OCI-LY1 (cell line): Measurements from ENCODE around the gene SPATA46.

ENCODE experiments used
- H2AFZ ChIP-seq: fragments of 200-600 bp; sonication (generic), shearing (Covaris generic); 2 replicates; pipeline ENCODE4 v1.6.0; 2014; ENCODE audit warnings: antibody characterized with exemption, mild to moderate bottlenecking, low read length
- H3F3A ChIP-seq: fragments of 200-600 bp; sonication (generic), shearing (Covaris generic); 2 replicates; pipeline ENCODE4 v1.6.0; 2014; ENCODE audit warnings: mild to moderate bottlenecking, antibody characterized with exemption, low read length, moderate library complexity; ENCODE audit not compliant: insufficient read depth
- H3K27ac ChIP-seq: fragments of 200-600 bp; sonication (generic); 2 replicates; pipeline ENCODE4 v1.5.1; 2014; ENCODE audit warnings: low read length, mixed run types, mild to moderate bottlenecking, low read depth; ENCODE audit not compliant: poor library complexity, severe bottlenecking
- H3K27me3 ChIP-seq: fragments of 200-600 bp; sonication (generic); 2 replicates; pipeline ENCODE4 v1.6.0; 2014; ENCODE audit warnings: antibody characterized with exemption, mild to moderate bottlenecking, low read length, moderate library complexity; ENCODE audit not compliant: insufficient read depth
- H3K36me3 ChIP-seq: fragments of 200-600 bp; sonication (generic); 2 replicates; pipeline ENCODE4 v1.6.1; 2014; ENCODE audit warnings: mild to moderate bottlenecking, antibody characterized with exemption, low read length, moderate library complexity, mixed read lengths; ENCODE audit not compliant: insufficient read depth
- H3K4me1 ChIP-seq: fragments of 200-600 bp; sonication (generic); 2 replicates; pipeline ENCODE4 v1.5.1; 2014; ENCODE audit warnings: mild to moderate bottlenecking, low read length, moderate library complexity; ENCODE audit not compliant: insufficient read depth, severe bottlenecking
- H3K4me2 ChIP-seq: fragments of 200-600 bp; sonication (generic), shearing (Covaris generic); 2 replicates; pipeline ENCODE4 v1.6.1; 2014; ENCODE audit warnings: low read length
- H3K4me3 ChIP-seq: fragments of 200-600 bp; sonication (generic); 2 replicates; pipeline ENCODE4 v1.5.1; 2014; ENCODE audit warnings: low read length, low read depth, mild to moderate bottlenecking, mixed read lengths; ENCODE audit not compliant: poor library complexity, severe bottlenecking
- H3K79me2 ChIP-seq: fragments of 200-600 bp; shearing (Covaris generic); 2 replicates; pipeline ENCODE4 v1.6.1; 2016; ENCODE audit warnings: mixed run types, low read length, mixed read lengths; ENCODE audit not compliant: insufficient read depth
- H3K9ac ChIP-seq: fragments of 200-600 bp; sonication (generic), shearing (Covaris generic); 2 replicates; pipeline ENCODE4 v1.6.1; 2014; ENCODE audit warnings: mild to moderate bottlenecking, low read length, mixed read lengths
- H3K9me2 ChIP-seq: fragments of 200-600 bp; sonication (generic), shearing (Covaris generic); 2 replicates; pipeline ENCODE4 v1.6.1; 2014; ENCODE audit warnings: low read depth, mild to moderate bottlenecking, low read length, mixed read lengths
- H3K9me3 ChIP-seq: fragments of 200-600 bp; shearing (Covaris generic); 2 replicates; pipeline ENCODE4 v1.6.1; 2014; ENCODE audit warnings: low read length, mixed read lengths
- H4K20me1 ChIP-seq: fragments of 200-600 bp; sonication (generic), shearing (Covaris generic); 2 replicates; pipeline ENCODE4 v1.6.0; 2016; ENCODE audit warnings: mild to moderate bottlenecking, low read length; ENCODE audit not compliant: insufficient read depth
- EZH2 ChIP-seq: fragments of 200-600 bp; sonication (generic), shearing (Covaris generic); IDR thresholded peaks from 2 replicates; pipeline ENCODE4 v1.8.0; 2017; ENCODE audit warnings: borderline replicate concordance, mixed run types, mild to moderate bottlenecking, antibody characterized with exemption, low read length, moderate library complexity, mixed read lengths
- TF ChIP-seq, protein P1 (sequence below): fragments of 200-600 bp; sonication (generic), shearing (Covaris generic); IDR thresholded peaks from 2 replicates; pipeline ENCODE4 v1.5.1; 2017; ENCODE audit warnings: mild to moderate bottlenecking, antibody characterized with exemption, low read length, moderate library complexity, mixed read lengths

Gene SPATA46

DNA sequence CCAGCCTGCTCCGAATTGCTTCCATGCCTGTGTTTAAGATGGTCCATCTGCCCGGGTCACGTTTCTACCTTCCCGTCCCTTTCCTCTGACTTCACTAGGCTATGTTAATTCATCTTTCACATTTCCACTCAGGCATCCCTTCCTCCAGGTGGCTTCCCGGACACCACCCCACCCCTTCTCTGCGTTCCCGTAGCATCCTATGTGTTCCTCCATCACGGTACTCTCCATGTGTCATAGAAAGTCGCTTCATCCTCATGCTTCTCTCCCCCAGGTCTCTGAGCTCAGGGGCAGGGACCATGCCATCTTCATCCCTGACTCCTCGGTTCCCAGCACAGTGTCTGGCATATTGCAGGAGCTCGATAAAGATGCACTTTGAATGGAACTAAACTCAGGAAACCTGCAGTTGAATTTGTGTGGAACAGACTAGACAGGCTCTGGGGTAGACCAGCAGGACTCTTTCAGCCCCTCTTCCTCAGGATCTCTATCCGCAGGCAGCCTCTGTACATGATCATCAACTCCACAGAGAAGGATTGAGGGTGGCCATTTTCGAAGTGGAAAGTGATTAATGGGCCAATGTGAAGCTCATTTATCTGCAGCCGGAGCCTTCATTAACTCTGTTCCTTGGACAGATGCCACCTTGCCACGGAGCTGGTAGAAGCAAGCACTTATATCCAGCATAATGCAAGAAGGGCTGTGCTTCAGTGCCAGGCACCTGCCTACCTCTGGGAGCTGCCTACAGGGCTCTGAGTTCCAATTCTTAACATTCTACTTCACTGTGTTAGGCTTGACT, 13.9 kb upstream of the SPATA46 start:
- Histone ChIP-seq H3K9me3 (no peaks in the 10 kb centered on the region), H3K79me2 (no peaks in the 10 kb centered on the region), H3F3A (no peaks in the 10 kb centered on the region; the same call in 1 of the 2 replicates), H3K9ac (no peak overlapping the region), H2AFZ (no peak overlapping the region), H3K9me2 (no peaks in the 10 kb centered on the region), H3K4me1 (no peaks in the 10 kb centered on the region), H3K36me3 (no peaks in the 10 kb centered on the region), H4K20me1 (no peaks in the 10 kb centered on the region), H3K4me3 (no peak overlapping the region), H3K27ac (no peak overlapping the region), H3K4me2 (no peak overlapping the region), H3K27me3 (no peaks in the 10 kb centered on the region)
- TF ChIP-seq, protein P1, sequence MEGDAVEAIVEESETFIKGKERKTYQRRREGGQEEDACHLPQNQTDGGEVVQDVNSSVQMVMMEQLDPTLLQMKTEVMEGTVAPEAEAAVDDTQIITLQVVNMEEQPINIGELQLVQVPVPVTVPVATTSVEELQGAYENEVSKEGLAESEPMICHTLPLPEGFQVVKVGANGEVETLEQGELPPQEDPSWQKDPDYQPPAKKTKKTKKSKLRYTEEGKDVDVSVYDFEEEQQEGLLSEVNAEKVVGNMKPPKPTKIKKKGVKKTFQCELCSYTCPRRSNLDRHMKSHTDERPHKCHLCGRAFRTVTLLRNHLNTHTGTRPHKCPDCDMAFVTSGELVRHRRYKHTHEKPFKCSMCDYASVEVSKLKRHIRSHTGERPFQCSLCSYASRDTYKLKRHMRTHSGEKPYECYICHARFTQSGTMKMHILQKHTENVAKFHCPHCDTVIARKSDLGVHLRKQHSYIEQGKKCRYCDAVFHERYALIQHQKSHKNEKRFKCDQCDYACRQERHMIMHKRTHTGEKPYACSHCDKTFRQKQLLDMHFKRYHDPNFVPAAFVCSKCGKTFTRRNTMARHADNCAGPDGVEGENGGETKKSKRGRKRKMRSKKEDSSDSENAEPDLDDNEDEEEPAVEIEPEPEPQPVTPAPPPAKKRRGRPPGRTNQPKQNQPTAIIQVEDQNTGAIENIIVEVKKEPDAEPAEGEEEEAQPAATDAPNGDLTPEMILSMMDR: no peak
- no peak for TF ChIP-seq EZH2

- Histone ChIP-seq H3K4me3 (no peak overlapping the region), H3K4me2 (no peak overlapping the region), H3K27me3 (no peaks in the 10 kb centered on the region), H3K79me2 (no peaks in the 10 kb centered on the region), H3K9ac (no peak overlapping the region), H3K4me1 (no peaks in the 10 kb centered on the region), H3K36me3 (no peaks in the 10 kb centered on the region), H3K9me2 (no peaks in the 10 kb centered on the region), H3F3A (no peaks in the 10 kb centered on the region; the same call in 1 of the 2 replicates), H2AFZ (no peak overlapping the region), H3K9me3 (no peaks in the 10 kb centered on the region), H4K20me1 (no peaks in the 10 kb centered on the region), H3K27ac (no peak overlapping the region)
- TF ChIP-seq EZH2: no peak
- TF ChIP-seq, protein P1: no peak
These were observed 13.3 kb upstream of the SPATA46 start for GRCh38 chr1:162389971-162390370.

DNA sequence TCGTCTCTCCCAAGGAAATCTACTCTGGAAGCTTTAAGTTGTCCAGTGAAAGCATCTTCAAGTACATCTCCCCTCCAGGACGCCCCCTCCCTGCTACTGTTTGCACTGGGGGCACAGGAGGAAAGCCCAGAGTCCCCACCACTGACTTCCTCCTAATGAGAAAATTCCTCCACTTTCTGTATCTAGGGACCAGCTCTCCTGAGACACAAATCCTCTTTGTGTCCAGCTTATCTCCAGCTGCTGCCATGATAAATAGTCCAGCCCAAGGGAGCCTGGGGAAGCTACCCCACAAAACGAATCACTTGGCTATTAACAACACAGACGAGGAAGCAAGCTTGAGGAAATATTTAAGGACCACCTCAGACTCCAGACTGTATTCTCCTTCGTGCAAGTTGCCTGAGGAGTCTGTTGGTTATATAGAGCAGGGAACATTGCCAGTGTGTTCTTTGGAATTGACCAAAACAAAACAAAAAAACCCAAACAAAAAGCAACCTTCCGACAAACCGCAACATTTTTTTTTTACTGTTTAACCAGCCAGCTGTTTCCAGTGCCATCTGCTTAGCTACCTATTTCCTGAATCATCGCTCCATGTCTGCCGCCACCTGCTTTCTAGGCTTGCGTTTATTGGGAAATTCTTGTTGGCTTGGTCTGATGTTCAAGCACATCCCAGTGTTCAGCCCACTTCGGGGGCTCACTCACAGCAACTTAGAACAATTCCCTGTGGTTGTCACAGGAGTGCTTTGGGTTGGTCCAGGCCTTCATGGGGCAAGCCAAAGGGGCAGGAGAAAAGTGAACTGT, 12.6 kb upstream of the SPATA46 start:
- no peaks in the 10 kb centered on the region for H3K4me1 ChIP-seq
- no peaks in the 10 kb centered on the region; the same call in 1 of the 2 replicates for H3F3A ChIP-seq
- no peaks in the 10 kb centered on the region for H3K27me3 ChIP-seq
- H3K4me3 ChIP-seq: no peak overlapping the region
- H3K4me2 ChIP-seq: no peak overlapping the region
- no peaks in the 10 kb centered on the region for H3K36me3 ChIP-seq
- H3K9me3 ChIP-seq: no peaks in the 10 kb centered on the region
- no peak overlapping the region for H3K9ac ChIP-seq
- no peaks in the 10 kb centered on the region for H3K9me2 ChIP-seq
- H3K79me2 ChIP-seq: no peaks in the 10 kb centered on the region
- no peak overlapping the region for H2AFZ ChIP-seq
- no peak for TF ChIP-seq EZH2
- TF ChIP-seq, protein P1: no peak
- H3K27ac ChIP-seq: no peak overlapping the region
- no peaks in the 10 kb centered on the region for H4K20me1 ChIP-seq
